SW 1271 (cell line): ENCODE data around the gene MECR.

Experiments used
- DNase-seq, 2 experiments: peaks; one replicate each; lab custom pipeline; 2025; lab: John Stamatoyannopoulos, UW

Gene MECR

GRCh38 chr1:29255134-29255666 is 24.5 kb upstream of the MECR start:
- no peak for DNase-seq

DNA sequence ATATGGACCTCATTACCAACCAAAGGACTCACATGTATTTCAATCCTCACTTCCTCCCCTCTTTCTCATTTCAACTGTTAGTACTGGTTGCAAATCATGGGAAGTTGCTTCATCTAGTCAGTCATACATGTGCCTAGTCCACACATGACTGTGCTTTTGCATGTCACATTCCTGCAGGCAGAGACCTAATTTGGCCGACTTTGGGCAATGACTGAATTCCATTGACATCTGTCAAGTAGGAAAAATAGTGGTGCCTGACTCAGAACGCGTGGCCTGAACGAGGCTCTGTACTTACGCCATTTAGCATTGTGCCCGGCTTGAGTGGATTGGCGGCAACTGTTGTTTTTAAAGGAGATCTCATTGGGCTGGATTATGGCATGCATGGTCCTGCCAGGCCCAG is 23.6 kb upstream of the MECR start:
- DNase-seq, result no peak

DNA sequence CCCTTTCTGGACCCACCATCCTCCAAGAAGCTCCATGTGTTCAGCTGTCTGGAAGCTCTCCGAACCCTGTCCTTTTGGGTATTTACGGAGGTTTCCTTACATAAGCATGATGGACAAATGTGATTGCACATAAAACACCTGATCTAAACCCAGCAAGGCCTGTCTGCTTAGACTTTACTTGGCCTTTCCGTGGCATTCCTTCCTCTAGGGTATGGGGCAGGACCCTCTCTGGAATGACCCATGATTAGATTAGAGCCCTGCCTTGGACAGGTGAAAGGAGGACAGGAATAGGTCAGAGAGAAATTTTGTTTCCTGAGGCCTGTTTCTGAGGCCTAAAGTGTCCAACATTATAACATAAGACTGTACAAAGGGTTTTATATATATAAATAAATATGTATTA is 22.4 kb upstream of the MECR start:
- no peak for DNase-seq

GRCh38 chr1:29251164-29252124 is 20.7 kb upstream of the MECR start:
- DNase-seq, result no peak

DNA sequence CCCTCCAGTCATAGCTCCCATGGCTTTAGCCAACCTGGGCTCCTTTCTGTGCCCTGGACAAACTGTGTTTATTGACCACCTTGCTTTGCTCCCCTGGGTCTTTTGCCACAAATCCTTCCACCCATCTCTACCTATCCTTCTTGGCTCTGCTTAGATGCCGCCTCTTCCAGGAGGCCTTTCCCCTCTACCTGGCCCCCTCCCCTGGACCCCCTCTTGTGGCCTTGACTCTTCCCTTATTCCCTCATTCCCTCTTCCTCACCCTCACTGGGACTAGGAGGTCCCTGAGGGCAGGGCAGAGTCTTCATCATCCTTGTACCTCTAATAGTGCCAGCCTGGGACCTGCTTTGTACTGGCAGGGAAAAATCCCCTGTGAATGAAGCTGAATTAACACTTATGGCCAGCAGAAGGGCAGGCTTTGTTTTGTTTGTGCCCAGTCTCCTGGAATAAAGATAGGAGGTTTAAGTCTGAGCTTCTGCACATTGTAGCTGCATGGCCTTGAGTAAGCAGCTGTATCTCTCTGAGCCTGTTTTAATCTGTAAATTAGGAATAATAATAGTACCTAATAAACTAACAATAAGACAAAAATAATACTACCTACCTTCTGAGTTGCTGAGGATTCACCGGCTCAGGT is 19.3 kb upstream of the MECR start:
- DNase-seq, result no peak

GRCh38 chr1:29249170-29249691 is 18.5 kb upstream of the MECR start:
- DNase-seq, result no peak

GRCh38 chr1:29248409-29248808 is 17.7 kb upstream of the MECR start:
- no peak for DNase-seq

DNA sequence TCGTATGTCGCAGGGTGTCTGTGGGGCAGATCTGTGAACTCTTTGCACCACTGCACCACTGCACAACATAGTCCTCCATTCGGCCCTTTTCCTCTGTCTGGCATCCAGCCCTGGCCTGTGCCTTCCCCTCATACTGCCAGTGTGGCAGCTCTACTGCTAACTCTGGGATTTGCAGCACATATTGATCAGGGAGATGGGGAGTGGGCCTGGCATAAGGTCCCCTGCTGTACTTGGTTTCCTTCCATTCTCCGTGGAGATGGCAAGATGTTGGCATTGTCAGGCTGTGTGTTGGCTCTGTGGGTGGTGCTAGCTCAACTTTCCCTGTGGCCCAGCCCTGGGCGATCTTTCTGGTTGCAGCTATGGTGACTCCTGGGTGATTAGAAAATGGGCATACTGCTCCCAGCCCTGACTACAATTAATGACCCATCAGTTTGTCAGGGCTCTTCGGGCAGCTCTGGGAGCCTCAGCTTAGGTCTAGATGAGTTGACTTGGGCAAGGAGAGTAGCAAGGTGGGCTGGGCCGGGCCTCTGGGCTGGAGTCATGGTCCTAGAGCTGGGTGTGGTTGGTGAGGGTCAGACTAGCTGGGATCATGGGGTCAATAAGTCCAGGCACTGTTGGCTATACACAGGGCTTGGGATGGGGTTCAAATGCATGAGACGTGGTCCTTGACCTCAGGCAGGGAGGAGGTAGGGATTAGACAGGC is 17.0 kb upstream of the MECR start:
- DNase-seq, result no peak

DNA sequence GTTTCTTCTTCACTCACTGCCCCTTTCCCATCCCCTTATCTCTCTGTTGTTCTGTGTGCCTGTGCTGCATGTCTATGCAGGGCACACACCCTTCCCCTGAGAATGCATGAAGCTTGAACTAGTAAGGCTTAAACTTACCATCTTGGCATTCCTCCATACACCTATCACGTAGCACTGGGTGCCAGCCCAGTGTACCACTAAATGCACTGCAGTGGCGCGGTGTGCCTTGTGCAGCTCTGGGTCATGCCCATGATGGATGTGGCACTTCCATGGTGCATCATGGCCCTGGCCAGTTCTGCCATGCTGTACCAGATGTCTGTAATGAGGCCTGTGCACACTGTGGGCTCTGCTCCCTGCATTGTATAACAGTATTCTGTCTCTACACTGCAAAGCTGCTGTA is 16.3 kb upstream of the MECR start:
- DNase-seq, result no peak

- DNase-seq, result peak in 1 of 2 experiments; percentile 11
Measured at GRCh38 chr1:29245876-29246275, 15.1 kb upstream of the MECR start.

DNA sequence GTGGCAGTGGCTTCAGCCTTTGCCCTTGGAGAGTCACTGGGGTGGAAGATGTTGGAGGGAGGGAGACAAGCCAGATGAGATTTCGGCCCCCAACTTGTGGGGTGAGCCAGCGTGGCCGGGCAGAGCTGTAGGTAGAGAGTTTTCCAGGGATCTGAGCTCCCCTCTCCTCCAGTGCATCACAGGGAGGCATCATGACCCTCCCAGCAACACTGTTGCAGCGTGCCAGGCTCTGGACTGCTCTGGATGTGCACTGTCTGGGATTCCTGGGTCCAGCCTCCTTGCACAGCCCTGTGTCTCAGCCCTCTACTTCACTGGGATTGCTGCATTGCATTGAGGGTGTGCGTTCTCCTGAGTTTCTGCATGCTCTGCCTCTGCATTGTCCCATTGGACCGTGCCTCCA is 14.5 kb upstream of the MECR start:
- no peak for DNase-seq

GRCh38 chr1:29243871-29244200 is 13.1 kb upstream of the MECR start:
- no peak for DNase-seq

- DNase-seq, result no peak
Measured at GRCh38 chr1:29243023-29243870, 12.5 kb upstream of the MECR start.

- DNase-seq, result no peak
Measured at GRCh38 chr1:29240986-29241385, 10.3 kb upstream of the MECR start.

DNA sequence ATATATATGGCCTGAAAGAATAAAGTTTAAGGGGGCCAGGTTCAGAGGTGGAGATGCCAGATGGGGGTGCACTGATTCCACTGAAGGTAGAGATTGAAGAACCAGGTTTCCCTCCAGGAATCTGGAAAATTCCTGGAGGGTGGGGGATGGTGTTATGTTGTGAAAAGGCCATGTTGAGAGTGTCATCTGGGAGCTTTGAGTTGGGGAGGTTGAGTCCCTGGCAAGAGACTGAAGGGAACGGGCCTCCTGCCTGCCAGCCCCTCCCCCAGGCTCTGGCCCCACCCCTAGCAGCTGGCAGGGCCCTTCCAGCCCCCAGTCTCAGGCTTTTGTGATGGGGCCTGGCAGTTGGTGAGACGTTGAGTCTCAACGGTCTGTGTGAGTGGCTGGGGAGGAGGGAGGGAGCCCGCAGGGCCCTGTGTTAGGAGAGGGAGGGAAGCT is 9.7 kb upstream of the MECR start:
- no peak for DNase-seq

GRCh38 chr1:29239142-29239541 is 8.4 kb upstream of the MECR start:
- DNase-seq, result no peak

- no peak for DNase-seq
Measured at GRCh38 chr1:29238620-29239002, 7.9 kb upstream of the MECR start.

- no peak for DNase-seq
Measured at GRCh38 chr1:29237852-29238619, 7.3 kb upstream of the MECR start.

DNA sequence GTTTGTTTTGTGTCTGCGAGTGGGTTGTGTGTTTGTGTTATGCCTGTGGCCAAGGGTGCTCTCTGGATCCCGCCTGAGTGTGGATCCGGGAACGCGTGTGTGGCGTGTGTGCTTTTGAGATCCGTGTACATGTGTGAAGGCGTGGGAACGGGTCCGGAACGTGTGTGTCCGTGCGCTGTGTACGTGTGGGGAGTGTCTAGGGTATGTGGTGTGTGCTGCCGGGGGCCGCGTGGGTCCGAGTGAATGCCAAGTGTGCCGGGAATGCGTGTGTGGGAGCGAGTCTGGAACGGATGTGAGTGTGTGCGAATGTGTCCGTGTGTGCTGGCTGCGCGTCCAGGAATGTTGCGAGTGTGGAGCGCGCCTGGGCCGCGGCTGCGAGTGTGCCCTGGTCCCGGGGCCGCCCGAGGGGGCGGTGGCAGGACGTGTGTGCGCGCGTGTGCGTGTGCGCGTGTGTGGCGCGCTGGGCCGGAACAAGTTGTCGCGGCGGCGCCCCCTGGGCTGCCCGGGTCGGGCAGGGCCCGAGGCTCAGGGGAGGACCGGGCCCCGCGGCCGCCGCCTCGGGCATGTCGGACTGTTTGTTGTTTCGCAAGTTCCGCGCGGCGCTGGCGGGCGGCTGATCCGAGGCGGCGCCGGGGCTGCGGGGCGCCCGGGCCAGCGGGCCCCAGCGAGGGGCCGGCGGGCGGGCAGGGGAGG is 6.5 kb upstream of the MECR start:
- DNase-seq, result no peak

- DNase-seq, result no peak
Measured at GRCh38 chr1:29236712-29237128, 6.0 kb upstream of the MECR start.
